Suppressor macrophage treated with lipopolysaccharide for 1 hour (primary cell): ENCODE data around the gene GPSM1.

Source experiments
- DNase-seq, 3 donors: peaks; one replicate each; pipeline ENCODE4 v3.0.0-alpha.2; 2020 to 2022

GPSM1 gene

GRCh38 chr9:136335296-136336155 lies 8.2 kb downstream of the GPSM1 start:
- no peak for DNase-seq

GRCh38 chr9:136336156-136336870 lies 9.0 kb downstream of the GPSM1 start:
- no peak for DNase-seq

GRCh38 chr9:136336881-136337280 lies 9.5 kb downstream of the GPSM1 start:
- no peak for DNase-seq

GRCh38 chr9:136337416-136338395 lies 10.4 kb downstream of the GPSM1 start:
- no peak for DNase-seq

GRCh38 chr9:136338511-136338910 lies 11.2 kb downstream of the GPSM1 start:
- DNase-seq: no peak

- DNase-seq: peak; percentile 70 to 91 (median 77)
Measured at GRCh38 chr9:136339173-136339957, 12.0 kb downstream of the GPSM1 start.

GRCh38 chr9:136339958-136340310 lies 12.6 kb downstream of the GPSM1 start:
- DNase-seq: no peak

- DNase-seq: no peak
Measured at GRCh38 chr9:136340356-136341041, 13.2 kb downstream of the GPSM1 start.

- no peak for DNase-seq
Measured at GRCh38 chr9:136341042-136341655, 13.8 kb downstream of the GPSM1 start.

GRCh38 chr9:136341769-136342168 lies 14.4 kb downstream of the GPSM1 start:
- no peak for DNase-seq

GRCh38 chr9:136342181-136343120 lies 15.1 kb downstream of the GPSM1 start:
- DNase-seq: peak; percentile 77 to 89 (median 86)

GRCh38 chr9:136343121-136343883 lies 16.0 kb downstream of the GPSM1 start:
- DNase-seq: no peak

GRCh38 chr9:136343884-136344269 lies 16.5 kb downstream of the GPSM1 start:
- DNase-seq: no peak

- DNase-seq: no peak
Measured at GRCh38 chr9:136344544-136345280, 17.4 kb downstream of the GPSM1 start.

- DNase-seq: peak in 2 of 3 donors; percentile 22 to 39
Measured at GRCh38 chr9:136345281-136346156, 18.2 kb downstream of the GPSM1 start.

GRCh38 chr9:136346157-136346481 lies 18.8 kb downstream of the GPSM1 start:
- DNase-seq: no peak

- no peak for DNase-seq
Measured at GRCh38 chr9:136346927-136347465, 19.7 kb downstream of the GPSM1 start.
